Ishikawa (cell line): ENCODE results near the gene VPS18.

Experiments
- CREB1 ChIP-seq: IDR thresholded peaks from 2 replicates; pipeline ENCODE4 v1.6.1; 2012; ENCODE audit warnings: low read depth
- EP300 ChIP-seq: IDR thresholded peaks from 2 replicates; pipeline ENCODE4 v1.6.1; 2012; ENCODE audit warnings: borderline replicate concordance
- FOXM1 ChIP-seq: IDR thresholded peaks from 2 replicates; pipeline ENCODE4 v1.6.1; 2012; ENCODE audit warnings: low read depth, borderline replicate concordance
- TAF1 ChIP-seq: IDR thresholded peaks from 2 replicates; pipeline ENCODE4 v1.6.1; 2012; ENCODE audit warnings: low read depth, mild to moderate bottlenecking
- TEAD4 ChIP-seq: IDR thresholded peaks from 2 replicates; pipeline ENCODE4 v1.6.1; 2012
- YY1 ChIP-seq: IDR thresholded peaks from 2 replicates; pipeline ENCODE4 v1.6.1; 2012; ENCODE audit warnings: low read depth
- TF ChIP-seq, protein P1 (sequence below): IDR thresholded peaks from 2 replicates; pipeline ENCODE4 v1.6.1; 2012

DNA sequence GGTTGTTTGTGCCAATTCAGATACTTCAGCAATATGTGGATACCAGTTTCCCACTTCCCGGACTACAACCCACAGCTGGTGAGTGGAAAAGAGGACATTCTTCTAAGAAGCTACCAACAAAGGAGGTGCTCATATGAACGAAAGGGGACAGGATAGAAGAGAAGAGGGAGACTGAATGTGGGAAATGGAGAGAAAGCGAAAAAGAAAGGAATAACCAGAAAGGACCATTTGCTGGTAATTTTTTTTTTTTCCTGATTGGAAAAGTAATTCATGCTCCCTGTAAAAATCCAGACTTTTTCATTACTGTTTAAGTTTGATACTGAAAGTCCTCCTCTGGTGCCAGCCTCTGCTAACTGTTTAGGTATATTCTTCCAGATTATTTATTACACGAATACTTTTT is 57.5 kb downstream of the VPS18 start:
- TF ChIP-seq CREB1 (no peak), FOXM1 (no peak), EP300 (no peak), TAF1 (no peak), YY1 (no peak), TEAD4 (no peak)
- TF ChIP-seq, protein P1, sequence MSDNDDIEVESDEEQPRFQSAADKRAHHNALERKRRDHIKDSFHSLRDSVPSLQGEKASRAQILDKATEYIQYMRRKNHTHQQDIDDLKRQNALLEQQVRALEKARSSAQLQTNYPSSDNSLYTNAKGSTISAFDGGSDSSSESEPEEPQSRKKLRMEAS: no peak
